ENCODE results near the gene RNF223. TPM values are rescaled to one million over a fixed set of nuclear protein-coding genes. Genes with fewer than 3 reads are reported as not detected.

The RNF223 gene
- total and polyA plus RNA-seq, 2 donors (not counting 3 experiments of a cell fraction or from before 2014, with no cell fraction given), result not detected

DNA sequence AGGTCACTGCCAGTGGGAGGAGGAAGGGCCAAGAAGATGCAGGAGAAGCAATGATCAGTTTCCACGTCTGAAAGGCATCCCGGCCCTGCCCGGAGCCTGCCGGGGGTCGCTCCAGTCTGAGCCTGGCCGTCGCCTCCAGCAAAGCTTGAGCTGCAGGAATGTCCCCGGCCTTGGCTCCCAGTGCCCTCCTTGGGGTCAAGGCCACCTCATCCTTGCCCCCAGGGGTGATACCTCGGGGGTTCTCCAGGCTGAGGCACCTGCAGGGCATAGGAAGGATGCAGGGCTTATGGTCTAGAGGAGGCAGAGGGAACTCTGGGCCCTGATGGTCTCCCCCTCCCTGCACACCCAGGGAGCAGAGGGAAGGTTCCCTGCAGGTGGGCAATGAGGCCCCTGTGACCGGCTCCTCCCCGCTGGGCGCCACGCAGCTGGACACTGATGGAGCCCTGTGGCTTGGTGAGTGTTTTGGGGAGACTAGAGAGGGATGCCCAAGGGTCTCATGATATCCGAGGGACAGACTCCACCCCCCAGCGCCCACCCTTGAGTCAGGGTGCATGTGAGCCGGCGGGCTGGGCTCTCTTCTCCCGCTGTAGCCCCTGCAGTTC lies 19.9 kb downstream of the RNF223 start:
- CTCF ChIA-PET, result interaction anchor here (1.2 kb wide), 1 partner anchor 31 kb away, joined by 3 read pairs; no protein-coding TSS in a partner anchor
- no peak overlapping the region for H3K9ac ChIP-seq (replicated peaks; ENCODE audit: extremely low read depth, insufficient read depth, low read length)
- TF ChIP-seq, protein P1, sequence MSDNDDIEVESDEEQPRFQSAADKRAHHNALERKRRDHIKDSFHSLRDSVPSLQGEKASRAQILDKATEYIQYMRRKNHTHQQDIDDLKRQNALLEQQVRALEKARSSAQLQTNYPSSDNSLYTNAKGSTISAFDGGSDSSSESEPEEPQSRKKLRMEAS (IDR thresholded peaks at IDR 0.05; ENCODE audit: insufficient read depth, insufficient read length), result no peak
- TF ChIP-seq POLR2AphosphoS5 (IDR thresholded peaks at IDR 0.05; ENCODE audit: insufficient read depth, low read depth, low read length) (no peak), GATA2 (IDR thresholded peaks at IDR 0.05; ENCODE audit: insufficient read depth, insufficient read length, low read depth, low read length) (no peak), FOS (IDR thresholded peaks at IDR 0.05; ENCODE audit: borderline replicate concordance, insufficient read depth, low read length) (no peak), CTCF (IDR thresholded peaks at IDR 0.05; ENCODE audit: extremely low read depth in 1 of 2, insufficient read depth in 1 of 2, low read depth in 1 of 2, low read length in 2 of 2) (no peak), MYC (IDR thresholded peaks at IDR 0.05; ENCODE audit: low read depth, low read length) (no peak), EZH2 (IDR thresholded peaks at IDR 0.05; ENCODE audit: borderline replicate concordance, low read depth, low read length, severe bottlenecking) (no peak), POLR2A (IDR thresholded peaks at IDR 0.05; ENCODE audit: low read depth, low read length) (no peak)
- H3K4me1 ChIP-seq (ENCODE audit: control insufficient read depth, extremely low read depth, insufficient read depth, low read length), result peaks cover 4% of the 10 kb centered on the region
- no peak overlapping the region for H3K4me3 ChIP-seq (replicated peaks in 1 of 3; ENCODE audit: insufficient read depth in 1 of 3, low read depth in 1 of 3, low read length in 3 of 3)
- dilution Hi-C loops (cut with MboI; ENCODE audit: extremely low pct_ligation_motif_present, low sequenced_read_pairs), result no loop called here
- H3K9me1 ChIP-seq (replicated peaks; ENCODE audit: control insufficient read depth, extremely low read depth, insufficient read depth, low read length), result no peaks in the 10 kb centered on the region
- H3K27me3 ChIP-seq (ENCODE audit: control insufficient read depth in 2 of 2, insufficient read depth in 2 of 2, low read length in 2 of 2), result peaks cover 0 to 2% of the 10 kb centered on the region in 2 experiments
- H3K36me3 ChIP-seq (ENCODE audit: control insufficient read depth in 2 of 2, extremely low read depth in 1 of 2, insufficient read depth in 2 of 2, low read length in 2 of 2), result peaks cover 0 to 11% of the 10 kb centered on the region in 2 experiments
- no TSS peak for BruUV-seq (replicated peaks)
- H2AFZ ChIP-seq (ENCODE audit: low read depth, low read length), result no peak overlapping the region
- no peak overlapping the region for H3K27ac ChIP-seq (ENCODE audit: insufficient read depth, low read depth, low read length)
- no peak for DNase-seq (ENCODE audit: low read depth, low spot score)
- intact Hi-C loops (cut with micrococcal nuclease), result no loop called here
- H3K4me2 ChIP-seq (ENCODE audit: insufficient read depth, low read length), result no peak overlapping the region
- H4K20me1 ChIP-seq (replicated peaks; ENCODE audit: control insufficient read depth, extremely low read depth, insufficient read depth, low read length), result no peaks in the 10 kb centered on the region
- no peaks in the 10 kb centered on the region for H3K79me2 ChIP-seq (ENCODE audit: control insufficient read depth, insufficient read depth, low read length)
- H3K9me3 ChIP-seq (replicated peaks; ENCODE audit: control insufficient read depth, insufficient read depth, low read length), result no peaks in the 10 kb centered on the region
- no peak for FAIRE-seq
- POLR2A ChIA-PET, result no interaction called here
